Measurements from ENCODE around the gene ADORA3.

Gene ADORA3

DNA sequence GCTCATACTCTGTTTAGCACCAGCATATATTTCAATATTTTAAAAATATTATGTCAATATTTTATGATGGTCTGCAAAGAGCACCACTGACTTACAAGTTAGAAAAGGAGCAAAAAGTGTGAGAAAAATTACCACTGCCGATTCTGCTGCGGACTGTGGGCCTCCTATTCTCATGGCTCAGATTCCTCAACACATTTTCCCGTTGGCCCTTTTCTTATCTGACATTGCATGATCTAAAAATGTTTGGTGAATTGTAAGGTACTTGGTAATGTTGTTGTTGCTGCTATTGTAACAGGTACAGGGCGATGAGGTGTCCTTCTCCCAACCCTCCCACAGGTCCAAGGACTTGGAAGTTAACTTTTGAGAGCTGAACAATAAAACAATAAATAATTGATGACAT, 28.9 kb downstream of the ADORA3 start:
- no peak for DNase-seq (ENCODE audit: low spot score)

DNA sequence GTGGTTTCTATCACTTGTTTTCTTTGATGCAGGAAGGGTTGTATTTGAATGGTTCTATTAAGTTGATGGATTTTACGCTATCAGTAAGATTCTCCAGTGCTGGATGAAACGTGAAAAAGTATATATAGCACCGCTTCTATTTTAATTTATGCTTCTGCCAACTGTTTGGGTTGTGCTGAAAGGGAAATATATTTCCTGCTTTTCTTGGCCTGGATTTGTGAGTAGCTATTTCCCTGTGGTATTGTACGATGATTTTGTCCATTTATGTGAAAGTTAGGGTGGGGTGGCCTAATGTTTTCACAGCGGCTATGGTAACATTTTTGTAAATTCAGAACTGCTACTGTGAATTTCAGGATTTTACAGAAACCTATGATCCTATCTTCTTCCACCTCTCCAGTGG, 29.3 kb downstream of the ADORA3 start:
- DNase-seq (ENCODE audit: low spot score): no peak

DNA sequence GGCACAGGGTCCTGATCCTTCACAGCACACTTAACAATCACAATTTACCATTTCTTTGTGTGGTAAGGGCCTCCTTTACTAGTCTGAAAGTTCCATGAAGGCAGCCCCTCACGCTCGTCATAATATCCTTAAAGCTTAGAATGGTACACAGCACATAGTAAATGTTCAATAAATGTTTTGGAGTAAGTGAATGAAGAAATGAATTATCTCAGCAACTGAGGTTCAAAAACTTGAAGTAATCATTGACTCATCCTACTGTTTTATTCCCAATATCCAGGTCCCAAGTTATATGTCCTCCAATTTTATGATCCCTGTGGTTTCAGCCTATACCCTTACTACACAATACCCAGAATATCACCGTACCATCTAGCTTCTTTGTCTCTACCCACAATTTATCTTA, 31.9 kb downstream of the ADORA3 start:
- no peak for DNase-seq (ENCODE audit: low spot score)

DNA sequence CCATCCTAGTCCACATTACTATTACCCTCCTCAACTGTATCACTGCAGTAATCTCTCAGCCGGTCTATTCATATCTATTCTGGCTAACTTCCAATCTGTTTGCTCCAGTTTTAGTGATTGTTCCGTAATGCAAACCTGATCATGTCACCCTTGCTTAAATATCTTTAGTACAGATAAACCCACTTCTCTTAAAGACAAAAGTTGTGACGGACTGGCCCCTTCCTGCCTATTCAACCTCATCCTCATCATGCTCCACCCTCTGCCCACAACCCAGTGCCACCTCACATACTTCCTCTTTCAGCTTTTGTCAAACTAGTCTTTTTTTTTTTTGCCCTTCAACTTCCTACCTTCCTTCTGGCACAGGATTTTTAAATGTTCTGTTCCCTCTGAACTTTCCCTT, 32.4 kb downstream of the ADORA3 start:
- DNase-seq (ENCODE audit: low spot score): no peak

DNA sequence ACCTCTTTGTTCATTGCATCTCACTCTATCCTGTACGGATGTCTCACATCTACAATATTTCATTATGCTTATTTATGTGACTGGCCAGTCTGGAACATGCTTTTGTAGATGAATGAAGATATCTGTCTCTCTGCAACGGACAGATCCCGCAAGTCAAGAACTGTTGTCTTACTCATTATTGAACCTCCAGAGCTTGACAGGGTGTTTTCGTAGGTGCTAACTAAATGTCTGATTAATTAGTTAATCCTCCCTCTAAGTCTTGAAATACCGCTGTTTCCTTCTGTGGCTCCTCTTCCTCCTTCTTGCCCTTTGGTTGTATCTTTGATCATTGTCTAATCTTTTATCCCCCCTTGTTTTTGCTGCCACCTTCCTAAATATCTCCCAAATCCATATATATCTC, 32.8 kb downstream of the ADORA3 start:
- DNase-seq (ENCODE audit: low spot score): no peak

DNA sequence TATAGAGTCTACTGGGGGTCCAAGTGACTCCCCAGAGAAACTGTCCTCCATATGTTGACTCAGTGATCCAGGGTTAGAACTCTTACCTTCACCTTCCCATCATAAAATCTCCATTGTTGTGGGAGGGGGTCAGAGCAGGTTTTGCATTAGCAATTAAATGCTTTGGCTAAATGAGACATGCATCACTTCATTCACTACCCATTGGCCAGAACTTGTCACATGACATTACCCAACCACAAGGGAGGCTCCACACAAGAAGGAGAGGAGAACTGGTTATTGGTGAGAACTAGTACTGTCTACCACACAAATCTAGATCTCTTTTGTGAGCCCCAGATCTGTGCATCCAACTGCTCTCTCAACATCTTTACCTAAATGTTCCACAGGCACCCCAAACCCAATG, 33.9 kb downstream of the ADORA3 start:
- DNase-seq (ENCODE audit: low spot score): no peak

DNA sequence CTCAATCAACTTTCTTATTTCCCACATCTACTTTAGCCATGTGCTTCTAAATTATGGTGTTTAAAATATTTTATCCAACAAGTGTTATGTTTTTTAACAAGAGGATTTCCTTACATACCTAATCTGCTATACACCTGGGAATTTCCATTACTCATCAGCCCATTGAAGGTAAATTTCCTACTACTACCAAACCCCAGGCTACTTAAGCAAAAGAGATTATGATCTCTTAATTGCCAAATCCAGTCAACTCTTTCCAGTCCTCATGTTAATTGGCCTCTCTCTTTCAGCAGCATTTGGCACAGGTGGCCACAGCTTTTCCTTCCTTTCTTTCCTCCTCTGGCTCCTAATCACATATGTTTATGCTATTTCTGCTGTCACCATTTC, 34.7 kb downstream of the ADORA3 start:
- DNase-seq (ENCODE audit: low spot score): no peak

DNA sequence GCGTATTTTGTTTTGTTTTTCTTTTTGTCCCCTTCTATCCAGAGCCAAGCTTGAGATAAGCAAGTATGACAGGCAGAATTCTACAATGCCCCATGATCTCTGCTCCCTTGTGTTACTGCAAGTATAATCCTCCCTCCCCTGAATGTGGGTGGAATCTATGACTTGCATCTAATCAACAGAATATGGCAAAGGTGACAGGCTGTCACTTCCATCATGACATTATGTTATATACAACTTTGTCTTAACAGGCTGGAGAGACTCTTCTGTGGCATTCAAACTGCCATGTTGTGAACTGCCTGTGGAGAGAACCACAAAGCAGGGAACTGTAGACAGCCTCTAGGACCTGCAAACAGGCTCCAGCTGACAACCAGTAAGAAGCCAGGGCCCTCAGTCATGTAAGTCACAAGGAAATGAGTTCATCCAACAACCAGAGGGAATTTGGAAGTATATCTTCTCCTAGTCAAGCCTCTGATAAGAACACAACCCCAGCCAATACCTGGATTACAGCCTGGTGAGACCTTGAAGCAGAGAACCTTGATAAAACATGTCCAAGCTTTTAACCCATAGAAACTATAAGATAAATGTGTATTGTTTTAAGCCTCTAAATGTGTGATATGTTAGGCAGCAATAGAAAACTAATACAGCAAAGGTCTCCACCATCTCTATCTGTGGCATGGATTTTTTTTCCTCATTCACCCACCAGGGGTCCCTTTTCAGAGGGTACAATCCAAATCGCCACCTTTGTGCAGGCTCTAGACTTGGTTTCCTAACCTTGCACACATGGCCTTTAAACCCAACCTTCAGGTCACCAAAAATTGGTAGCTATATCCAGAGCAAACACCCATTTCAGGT, 35.3 kb downstream of the ADORA3 start:
- no peak for DNase-seq (ENCODE audit: low spot score)

DNA sequence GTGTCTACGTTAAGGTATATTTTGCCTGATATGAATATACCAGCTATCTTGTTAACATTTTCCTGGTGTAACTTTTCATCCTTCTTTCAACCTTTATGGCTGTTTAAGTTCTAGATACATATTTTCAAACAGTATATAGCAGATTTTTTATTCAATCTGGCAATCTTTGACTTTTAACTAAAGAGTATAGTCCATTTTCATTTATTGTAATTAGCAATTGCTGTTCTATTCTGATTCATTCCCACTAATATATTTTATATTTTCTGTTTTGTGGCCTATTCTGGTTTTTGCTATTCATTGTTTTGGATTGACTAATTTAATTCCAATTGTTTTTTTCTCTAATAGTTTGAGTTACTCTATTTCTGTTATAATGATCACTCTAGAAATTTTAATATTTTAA, 37.0 kb downstream of the ADORA3 start:
- DNase-seq (ENCODE audit: low spot score): no peak

DNA sequence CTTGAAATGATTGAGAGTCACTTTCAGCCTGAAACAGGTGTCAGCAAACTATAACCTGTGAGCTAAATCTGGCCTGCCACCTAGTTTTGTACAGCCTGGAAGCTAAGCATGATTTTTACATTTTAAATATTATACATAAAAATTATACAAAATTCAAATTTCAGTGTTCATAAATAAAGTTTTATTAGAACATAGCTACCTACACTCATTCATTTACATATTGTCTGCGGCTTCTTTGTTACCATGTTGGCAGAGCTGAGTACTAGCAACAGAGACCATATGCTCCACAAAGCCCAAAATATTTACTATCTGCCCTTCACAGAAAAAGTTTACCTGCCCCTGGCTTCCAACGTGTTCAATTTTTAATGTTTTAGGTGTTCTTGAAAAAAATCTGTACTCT, 37.7 kb downstream of the ADORA3 start:
- DNase-seq (ENCODE audit: low spot score): no peak

DNA sequence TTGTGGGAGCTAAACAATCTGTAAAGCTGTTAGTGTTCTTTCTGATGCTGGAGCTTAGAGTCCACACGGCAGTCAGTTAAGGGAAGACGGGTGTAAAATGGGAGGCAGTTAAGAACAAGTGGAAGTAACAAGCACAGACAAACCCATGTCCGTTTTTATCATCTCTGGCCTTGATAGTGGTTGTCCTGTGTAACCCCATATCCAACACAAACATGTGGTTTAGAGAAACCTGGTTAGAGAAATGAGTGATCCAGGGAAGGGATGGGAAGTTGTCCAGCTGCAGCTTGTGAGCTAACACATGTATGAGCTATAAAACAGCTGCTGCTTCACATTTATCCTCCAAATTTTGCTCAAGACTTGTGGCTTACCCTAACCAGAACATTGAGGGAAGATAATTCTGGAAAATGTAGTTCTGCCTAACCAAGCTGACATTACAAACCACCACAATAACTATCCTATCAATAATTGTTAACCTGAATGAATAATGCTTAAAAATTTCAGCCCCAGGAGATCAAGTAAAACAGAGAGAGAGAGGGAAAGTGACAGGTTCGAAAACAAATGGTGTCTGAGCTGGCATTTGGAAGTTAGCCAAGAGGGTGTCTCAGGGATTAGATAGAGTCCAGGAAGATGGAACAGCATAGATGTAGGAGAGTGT, 40.3 kb downstream of the ADORA3 start:
- DNase-seq (ENCODE audit: low spot score): peak; percentile 12

DNA sequence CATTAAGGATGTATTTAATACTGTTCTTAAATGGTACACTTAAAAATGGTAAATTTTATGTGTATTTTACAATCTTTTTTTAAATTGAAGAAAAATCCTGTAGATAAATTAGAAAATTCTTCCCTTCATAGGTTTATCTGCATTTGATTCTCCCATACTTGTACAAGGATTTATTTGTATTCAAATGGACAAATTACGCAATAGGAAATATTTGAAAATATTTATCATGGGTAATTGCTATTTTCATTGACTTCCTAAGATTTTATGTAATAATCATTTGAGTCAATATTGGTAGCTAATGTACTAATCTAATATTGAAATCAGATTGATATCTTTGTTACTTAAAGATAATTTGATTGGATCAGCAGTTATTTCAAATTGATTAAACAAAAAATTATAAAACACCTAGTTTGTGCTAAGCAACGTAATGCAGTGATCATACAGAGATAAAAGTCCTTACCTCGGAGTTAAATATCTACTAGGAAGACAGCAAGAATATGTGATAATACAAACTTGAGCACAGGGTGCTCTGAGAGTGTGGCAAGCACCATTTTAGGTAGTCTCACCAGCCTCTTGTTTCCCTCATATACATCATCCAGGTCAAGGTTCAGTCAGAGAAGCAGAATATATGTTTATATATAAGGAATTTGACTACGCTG, 40.9 kb downstream of the ADORA3 start:
- no peak for DNase-seq (ENCODE audit: low spot score)

DNA sequence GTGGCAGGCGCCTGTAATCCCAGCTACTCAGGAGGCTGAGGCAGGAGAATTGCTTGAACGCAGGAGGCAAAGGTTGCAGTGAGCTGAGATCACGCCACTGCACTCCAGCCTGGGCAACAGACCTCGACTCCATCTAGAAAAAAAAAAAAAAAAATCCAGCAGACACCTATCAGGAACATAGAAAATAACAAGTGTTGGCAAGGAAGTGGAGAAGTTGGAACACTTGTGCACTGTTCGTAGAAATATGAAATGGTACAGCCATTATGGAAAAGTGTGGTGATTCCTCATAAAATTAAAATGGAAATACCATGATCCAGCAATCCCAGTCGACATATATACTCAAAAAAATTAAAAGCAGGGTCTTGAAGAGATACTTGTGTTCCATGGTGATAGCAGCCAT, 41.7 kb downstream of the ADORA3 start:
- no peak for DNase-seq (ENCODE audit: low spot score)

DNA sequence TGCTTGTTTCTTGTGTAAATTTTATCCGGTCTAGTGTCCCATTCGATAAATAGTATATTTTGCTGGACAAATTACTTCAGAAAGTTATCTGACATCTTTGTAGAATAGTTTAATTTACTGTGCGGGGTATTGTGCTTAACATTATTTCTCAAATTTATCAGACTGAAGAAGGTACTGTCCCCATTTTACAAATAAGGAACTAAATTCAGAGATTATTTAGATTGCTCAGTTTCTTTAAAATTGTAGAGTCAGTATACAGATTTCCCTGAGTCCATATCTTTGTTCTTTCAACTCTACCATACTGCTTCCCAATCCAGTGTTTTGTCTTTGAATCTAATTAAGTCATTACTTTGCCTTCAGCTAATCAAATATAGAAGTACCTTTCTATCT, 47.8 kb downstream of the ADORA3 start:
- no peak for DNase-seq (ENCODE audit: low spot score)

DNA sequence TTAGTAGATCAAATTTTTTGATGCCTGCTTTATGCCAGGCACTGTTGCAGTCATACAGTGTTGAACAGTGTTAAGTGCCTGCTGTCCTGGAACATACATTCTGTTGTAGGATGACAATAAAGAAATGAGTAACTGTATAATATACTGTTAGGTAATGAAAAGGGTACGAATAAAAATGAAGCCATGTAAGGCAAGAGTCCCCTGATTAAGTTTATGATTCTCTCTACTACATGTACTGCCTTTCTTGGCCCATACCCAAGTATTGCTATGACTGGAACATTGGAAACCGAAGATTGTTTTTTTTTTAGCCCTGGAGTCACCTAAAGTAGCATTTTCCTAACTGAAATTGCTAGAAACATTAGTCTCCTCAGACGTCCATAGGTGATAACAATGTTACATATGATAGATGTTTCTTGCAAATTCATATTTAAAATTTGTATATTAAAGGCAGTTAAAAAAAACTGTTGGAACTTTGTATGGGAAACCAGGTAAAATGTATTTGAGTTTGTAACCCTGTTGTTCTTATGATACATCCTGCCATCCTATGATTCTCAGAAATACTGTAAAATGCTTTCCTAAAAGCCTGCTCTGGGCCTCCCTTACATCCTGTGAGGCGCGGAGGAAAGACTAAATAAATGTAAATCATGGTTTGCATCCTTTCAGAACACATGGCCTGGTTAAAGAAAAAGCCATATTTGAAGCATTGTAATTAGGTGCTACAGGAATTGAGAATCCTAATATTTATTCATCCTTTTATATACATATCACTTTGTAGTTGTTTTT, 48.4 kb downstream of the ADORA3 start:
- no peak for DNase-seq (ENCODE audit: low spot score)

DNA sequence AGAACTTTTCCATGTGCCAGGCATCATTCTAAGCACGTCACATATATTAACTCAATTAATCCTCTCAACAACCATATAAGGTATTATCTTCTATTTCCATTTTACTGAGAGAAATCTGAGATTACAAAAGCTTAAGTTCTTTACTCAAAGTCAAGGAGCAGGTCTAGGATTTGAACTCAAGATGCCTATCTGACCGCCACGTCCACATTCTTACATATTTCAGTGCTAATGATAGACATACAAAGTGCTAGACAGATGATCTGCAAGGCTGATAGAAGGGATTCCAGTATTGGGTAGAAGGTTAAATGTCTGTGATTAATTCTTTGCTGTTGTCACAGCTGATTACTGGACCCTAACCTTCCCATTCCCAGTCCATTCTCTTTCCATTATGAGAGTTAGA, 49.7 kb downstream of the ADORA3 start:
- DNase-seq (ENCODE audit: low spot score): no peak

DNA sequence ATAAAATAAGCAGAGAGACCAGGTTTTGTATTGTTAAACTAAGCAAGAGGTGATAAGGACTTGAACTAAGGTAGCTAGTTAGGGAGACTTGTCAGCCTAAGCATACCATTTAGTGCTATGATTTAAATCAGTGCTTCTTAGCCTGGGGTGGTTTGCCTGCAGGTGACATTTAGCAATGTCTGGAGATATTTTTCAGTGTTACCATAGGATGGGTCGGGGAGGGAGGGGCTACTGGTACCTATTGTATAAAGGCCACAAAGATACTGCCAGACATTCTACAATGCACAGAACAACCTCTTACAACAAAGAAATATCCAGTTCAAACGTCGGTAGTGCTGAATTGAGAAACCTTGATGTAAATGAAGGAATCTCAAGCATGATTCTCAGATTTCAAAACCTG, 50.9 kb downstream of the ADORA3 start:
- DNase-seq (ENCODE audit: low spot score): no peak

DNA sequence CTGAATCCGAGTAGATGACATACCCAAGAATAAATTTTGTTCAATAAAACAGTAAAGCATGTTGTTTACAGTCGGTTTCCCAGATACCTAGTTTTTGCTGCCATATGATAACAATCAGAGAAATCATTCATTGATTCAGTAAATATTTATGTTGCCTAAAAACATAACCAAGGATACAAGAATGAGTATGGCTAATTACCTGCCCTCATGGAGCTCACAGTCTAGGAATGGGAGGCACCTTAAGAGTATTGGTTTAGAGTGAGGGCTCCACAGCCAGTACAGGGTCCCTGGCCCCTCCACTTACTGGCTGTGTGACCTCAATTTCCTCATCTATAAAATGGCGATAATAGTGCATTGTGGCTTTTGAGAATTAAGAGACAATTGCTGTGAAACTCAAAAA, 53.2 kb downstream of the ADORA3 start:
- no peak for DNase-seq (ENCODE audit: low spot score)

DNA sequence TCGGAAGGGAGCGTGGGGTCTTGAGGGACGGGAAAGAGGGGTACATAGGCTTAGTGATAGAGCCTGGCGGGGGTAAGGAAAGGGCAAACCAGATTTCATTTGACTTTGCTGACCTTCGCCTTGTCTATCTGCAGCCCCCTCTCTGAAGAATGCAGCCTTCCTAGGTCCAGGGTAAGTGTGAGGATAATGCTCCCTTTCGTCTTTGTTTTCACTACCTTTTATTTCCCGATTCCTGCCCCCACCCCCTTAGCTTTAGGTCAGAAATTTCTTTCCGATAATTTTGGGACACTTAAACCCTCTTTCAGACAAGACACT, 53.8 kb downstream of the ADORA3 start:
- no peak for DNase-seq (ENCODE audit: low spot score)

Measured in GM03348 (cell line).